Adipocyte (in vitro differentiated cells): ENCODE results near the gene DHRSX.

ENCODE experiments used
- DNase-seq: peaks from one replicate; pipeline ENCODE4 v3.0.0-alpha.2; 2015; ENCODE audit warnings: low read depth
- H3K27me3 ChIP-seq: replicated peaks from 2 replicates; pipeline ENCODE4 v1.7.0; 2013; ENCODE audit warnings: mild to moderate bottlenecking, low read length, moderate library complexity; ENCODE audit not compliant: control insufficient read depth, insufficient read depth
- H3K36me3 ChIP-seq: 2 replicates; pipeline ENCODE4 v1.7.0; 2013; ENCODE audit warnings: low read length, mild to moderate bottlenecking, moderate library complexity; ENCODE audit not compliant: control insufficient read depth, insufficient read depth, severe bottlenecking
- H3K4me1 ChIP-seq: 2 replicates; pipeline ENCODE4 v1.7.0; 2013; ENCODE audit warnings: mild to moderate bottlenecking, low read length, moderate library complexity; ENCODE audit not compliant: control insufficient read depth, insufficient read depth
- H3K4me3 ChIP-seq: 2 replicates; pipeline ENCODE4 v1.7.0; 2013; ENCODE audit warnings: mild to moderate bottlenecking, low read length, moderate library complexity
- H3K9ac ChIP-seq: 2 replicates; pipeline ENCODE4 v1.7.0; 2013; ENCODE audit warnings: mild to moderate bottlenecking, low read length, moderate library complexity
- H3K9me3 ChIP-seq: 2 replicates; pipeline ENCODE4 v1.7.0; 2013; ENCODE audit warnings: mild to moderate bottlenecking, low read length, moderate library complexity; ENCODE audit not compliant: control insufficient read depth

The DHRSX gene

DNA sequence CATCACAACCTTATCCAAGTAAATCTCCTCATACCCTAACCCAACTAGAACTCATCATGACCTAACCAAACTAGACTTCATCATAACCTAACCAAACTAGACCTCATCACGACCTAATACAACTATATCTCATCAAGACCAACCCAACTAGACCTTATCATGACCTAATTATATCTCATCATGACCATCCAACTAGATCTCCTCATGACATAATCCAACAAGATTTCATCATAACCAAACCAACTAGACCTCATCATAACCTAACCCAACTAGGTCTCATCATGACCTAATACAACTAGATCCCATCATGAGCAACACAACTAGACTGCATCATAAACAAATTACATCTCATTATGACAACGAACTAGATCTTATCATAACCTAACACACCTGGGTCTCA is 86.4 kb downstream of the DHRSX start:
- H3K4me3 ChIP-seq: no peak overlapping the region
- H3K36me3 ChIP-seq: peaks cover 2% of the 10 kb centered on the region
- H3K9me3 ChIP-seq: no peaks in the 10 kb centered on the region
- H3K4me1 ChIP-seq: no peaks in the 10 kb centered on the region
- no peak overlapping the region for H3K9ac ChIP-seq
- H3K27me3 ChIP-seq: no peaks in the 10 kb centered on the region
- no peak for DNase-seq

- Histone ChIP-seq H3K4me1 (no peaks in the 10 kb centered on the region), H3K9ac (no peak overlapping the region), H3K27me3 (no peaks in the 10 kb centered on the region), H3K9me3 (no peaks in the 10 kb centered on the region), H3K4me3 (no peak overlapping the region), H3K36me3 (peaks cover 5% of the 10 kb centered on the region)
- no peak for DNase-seq
Observed at GRCh38 chrX:2413969-2414368, 86.8 kb downstream of the DHRSX start.

DNA sequence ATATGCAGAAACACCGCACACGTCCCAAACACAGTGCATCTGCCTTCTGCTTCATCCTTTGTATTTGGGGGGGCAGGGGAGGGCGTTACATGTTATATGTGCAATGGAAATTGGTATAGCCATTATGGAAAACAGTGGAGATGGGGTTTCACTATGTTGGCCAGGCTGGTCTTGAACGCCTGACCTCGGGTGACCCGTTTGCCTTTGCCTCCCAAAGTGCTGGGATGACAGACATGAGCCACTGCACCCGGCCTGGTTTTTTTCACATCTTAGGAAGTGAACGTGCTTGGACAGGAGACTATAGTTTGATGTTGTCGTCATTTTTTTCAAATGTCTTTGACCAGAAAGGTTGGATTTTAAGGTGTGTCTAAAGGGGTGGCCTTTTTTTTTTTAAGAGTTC is 88.6 kb downstream of the DHRSX start:
- Histone ChIP-seq H3K4me1 (no peaks in the 10 kb centered on the region), H3K9ac (no peak overlapping the region), H3K4me3 (no peak overlapping the region), H3K36me3 (peaks cover 12% of the 10 kb centered on the region), H3K9me3 (peaks cover 2% of the 10 kb centered on the region), H3K27me3 (no peaks in the 10 kb centered on the region)
- DNase-seq: no peak

DNA sequence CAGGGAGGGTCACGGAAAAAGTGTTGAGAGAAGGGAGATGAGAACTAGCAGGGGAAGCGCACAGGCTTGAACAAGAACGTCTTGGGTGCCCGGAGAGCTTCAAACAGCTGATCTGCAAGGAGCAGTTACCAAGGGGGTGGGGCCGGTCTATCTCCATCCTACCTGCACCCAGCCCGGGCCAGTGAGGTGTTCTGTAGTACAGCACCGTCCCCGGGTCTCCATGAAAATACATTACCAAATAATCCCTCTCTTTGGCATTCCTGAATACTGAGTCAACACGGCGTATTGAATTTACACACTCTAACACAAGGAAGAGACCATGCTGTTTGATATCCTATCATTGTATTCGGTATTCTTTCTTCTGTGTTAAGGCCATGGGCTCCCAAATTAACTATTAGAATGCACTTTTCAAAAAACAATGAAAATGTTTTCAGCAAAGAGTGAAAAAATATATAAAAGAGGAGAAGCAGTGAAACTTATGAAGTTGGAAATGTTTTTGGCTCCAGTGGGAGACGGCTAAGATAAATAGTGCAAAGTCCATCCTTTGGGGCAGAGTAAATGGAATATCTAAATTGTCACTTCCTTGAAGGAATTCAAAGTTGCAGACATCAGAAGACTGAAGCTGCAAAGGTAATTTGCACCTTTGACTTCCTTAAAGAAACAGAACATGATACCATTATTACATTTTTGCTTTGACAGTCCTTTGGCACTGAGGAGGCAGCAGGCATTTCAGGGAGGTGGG is 90.3 kb downstream of the DHRSX start:
- H3K4me3 ChIP-seq: no peak overlapping the region
- no peak overlapping the region for H3K9ac ChIP-seq
- no peaks in the 10 kb centered on the region for H3K27me3 ChIP-seq
- DNase-seq: no peak
- peaks cover 6% of the 10 kb centered on the region for H3K9me3 ChIP-seq
- H3K4me1 ChIP-seq: no peaks in the 10 kb centered on the region
- H3K36me3 ChIP-seq: peaks cover 16% of the 10 kb centered on the region

DNA sequence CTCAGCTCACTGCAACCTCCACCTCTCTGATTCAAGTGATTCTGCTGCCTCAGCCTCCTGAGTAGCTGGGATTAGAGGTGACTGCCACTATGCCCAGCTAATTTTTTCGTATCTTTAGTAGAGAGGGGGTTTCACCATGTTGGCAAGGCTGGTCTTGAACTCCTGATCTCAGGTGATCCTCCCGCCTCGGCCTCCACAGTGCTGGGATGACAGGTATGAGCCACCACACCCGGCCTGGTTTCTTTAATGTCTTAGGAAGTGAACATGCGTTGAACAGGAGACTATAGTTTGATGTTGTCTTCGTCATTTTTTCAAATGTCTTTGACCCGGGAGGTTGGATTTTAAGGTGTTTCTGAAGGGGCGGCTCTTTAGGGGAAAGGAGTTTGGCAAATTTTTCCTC is 91.0 kb downstream of the DHRSX start:
- Histone ChIP-seq H3K4me3 (no peak overlapping the region), H3K27me3 (no peaks in the 10 kb centered on the region), H3K4me1 (no peaks in the 10 kb centered on the region), H3K36me3 (peaks cover 16% of the 10 kb centered on the region), H3K9ac (no peak overlapping the region), H3K9me3 (peaks cover 6% of the 10 kb centered on the region)
- no peak for DNase-seq

DNA sequence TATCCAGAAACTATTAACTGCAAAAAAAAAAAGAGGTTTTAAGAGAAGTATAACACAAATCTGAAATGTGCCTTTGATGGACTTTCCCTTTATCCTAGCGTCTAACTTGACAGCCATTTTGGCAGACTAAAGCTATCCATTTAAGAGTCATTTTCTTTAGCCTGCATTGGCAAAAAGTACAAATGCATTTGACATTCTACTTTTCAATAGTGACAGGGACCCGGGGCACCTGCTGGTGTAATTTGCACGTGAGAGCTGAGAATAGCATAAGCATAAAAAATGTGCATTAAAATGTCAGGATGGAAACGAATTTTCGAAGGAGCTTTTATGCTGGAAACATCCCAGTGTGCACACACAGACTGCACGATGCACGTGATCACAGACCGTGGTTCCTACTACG is 91.9 kb downstream of the DHRSX start:
- Histone ChIP-seq H3K36me3 (peaks cover 16% of the 10 kb centered on the region), H3K27me3 (no peaks in the 10 kb centered on the region), H3K9ac (no peak overlapping the region), H3K4me3 (no peak overlapping the region), H3K9me3 (peaks cover 6% of the 10 kb centered on the region), H3K4me1 (no peaks in the 10 kb centered on the region)
- no peak for DNase-seq

GRCh38 chrX:2406891-2407518 is 93.8 kb downstream of the DHRSX start:
- no peaks in the 10 kb centered on the region for H3K4me1 ChIP-seq
- peaks cover 18% of the 10 kb centered on the region for H3K36me3 ChIP-seq
- no peak overlapping the region for H3K9ac ChIP-seq
- H3K27me3 ChIP-seq: no peaks in the 10 kb centered on the region
- H3K9me3 ChIP-seq: peaks cover 6% of the 10 kb centered on the region
- no peak for DNase-seq
- H3K4me3 ChIP-seq: no peak overlapping the region

DNA sequence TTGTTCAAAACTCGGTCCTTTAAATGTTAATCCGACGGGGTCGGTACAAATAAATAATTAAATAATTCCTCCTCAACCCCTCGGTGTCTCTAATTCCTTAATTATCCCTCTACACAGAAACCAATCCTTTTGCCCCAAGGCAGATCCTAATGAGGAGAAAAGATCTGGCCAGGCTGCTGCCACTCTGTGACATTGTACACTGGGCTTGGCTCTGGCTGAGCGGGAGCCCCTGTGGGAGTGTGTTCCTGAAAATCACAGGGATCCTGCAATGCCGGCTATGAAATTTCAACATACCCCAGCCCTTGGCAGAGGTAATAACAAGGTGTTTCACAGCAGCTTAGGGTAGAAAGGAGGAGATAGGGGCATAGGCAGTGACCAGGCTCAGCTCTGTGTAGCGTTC is 96.0 kb downstream of the DHRSX start:
- no peak for DNase-seq
- Histone ChIP-seq H3K36me3 (peaks cover 26% of the 10 kb centered on the region), H3K9me3 (peaks cover 6% of the 10 kb centered on the region), H3K4me1 (no peaks in the 10 kb centered on the region), H3K9ac (no peak overlapping the region), H3K27me3 (no peaks in the 10 kb centered on the region), H3K4me3 (no peak overlapping the region)

GRCh38 chrX:2402361-2402690 is 98.5 kb downstream of the DHRSX start:
- no peak for DNase-seq
- no peaks in the 10 kb centered on the region for H3K27me3 ChIP-seq
- no peaks in the 10 kb centered on the region for H3K4me1 ChIP-seq
- H3K36me3 ChIP-seq: peaks cover 16% of the 10 kb centered on the region
- H3K9me3 ChIP-seq: peaks cover 6% of the 10 kb centered on the region
- H3K4me3 ChIP-seq: no peak overlapping the region
- H3K9ac ChIP-seq: no peak overlapping the region

DNA sequence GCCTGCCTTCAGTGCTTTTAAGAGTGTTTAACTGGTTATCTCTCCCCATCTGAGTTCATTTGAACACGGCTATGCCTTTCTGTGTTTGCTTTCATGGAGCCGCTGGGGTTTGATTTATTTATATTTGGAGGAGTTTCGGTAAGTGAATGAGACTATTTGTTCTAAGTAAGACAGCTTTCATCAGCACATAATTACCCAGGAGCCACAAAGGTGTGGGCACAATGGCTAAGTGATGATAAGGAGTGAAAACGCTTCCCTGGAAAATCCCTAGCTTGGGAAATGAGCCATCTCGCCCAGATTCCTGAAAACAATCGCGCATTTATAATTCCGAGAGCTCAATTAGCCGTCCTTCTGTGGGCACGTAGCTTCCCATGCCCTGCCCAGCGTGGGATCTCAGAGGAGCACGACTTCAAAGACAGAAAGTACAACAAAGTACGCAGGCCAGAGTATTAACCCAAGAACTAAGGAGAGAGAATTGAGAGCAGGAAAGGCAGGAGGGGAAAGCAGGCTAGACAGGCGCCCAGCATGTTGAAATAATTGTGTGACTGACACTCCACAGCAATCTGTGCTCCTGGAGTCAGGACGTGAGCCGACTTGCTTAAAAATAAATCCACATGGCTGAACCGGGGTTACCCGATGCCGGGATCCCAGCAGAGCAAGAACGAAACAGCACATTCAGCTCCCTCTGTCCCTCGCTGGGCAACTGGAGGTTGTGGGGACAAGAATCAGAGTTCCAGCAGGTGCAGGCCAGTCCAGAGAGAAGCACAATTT is 99.0 kb downstream of the DHRSX start:
- H3K36me3 ChIP-seq: peaks cover 11% of the 10 kb centered on the region
- H3K4me1 ChIP-seq: no peaks in the 10 kb centered on the region
- no peak for DNase-seq
- peaks cover under 1% of the 10 kb centered on the region for H3K9me3 ChIP-seq
- H3K9ac ChIP-seq: no peak overlapping the region
- no peak overlapping the region for H3K4me3 ChIP-seq
- H3K27me3 ChIP-seq: no peaks in the 10 kb centered on the region

GRCh38 chrX:2401201-2401589 is 99.6 kb downstream of the DHRSX start:
- no peak overlapping the region for H3K9ac ChIP-seq
- no peaks in the 10 kb centered on the region for H3K9me3 ChIP-seq
- peaks cover 10% of the 10 kb centered on the region for H3K36me3 ChIP-seq
- DNase-seq: no peak
- no peak overlapping the region for H3K4me3 ChIP-seq
- no peaks in the 10 kb centered on the region for H3K27me3 ChIP-seq
- H3K4me1 ChIP-seq: no peaks in the 10 kb centered on the region
